Measurements from ENCODE around the gene SRP72.

- TF ChIP-seq CTCF (IDR thresholded peaks at IDR 0.05) (no peak), POLR2A (IDR thresholded peaks at IDR 0.05) (no peak)
Observed at GRCh38 chr4:56427179-56427578, 40.2 kb upstream of the SRP72 start.

Measured in esophagus squamous epithelium (tissue), 4 donors.